ENCODE results near the gene NELFA.

GRCh38 chr4:1968686-1969295 is 40.0 kb downstream of the NELFA start:
- TF ChIP-seq POLR2AphosphoS5 (IDR thresholded peaks at IDR 0.05; ENCODE audit: borderline replicate concordance, low read depth, low read length), result no peak
- no peak for TF ChIP-seq FOXP2 (optimal IDR thresholded peaks at IDR 0.05; ENCODE audit: control extremely low read depth, extremely low read length, insufficient read depth)
- TF ChIP-seq EZH2 (IDR thresholded peaks at IDR 0.05), result no peak

Data from SK-N-MC (cell line).